ENCODE measurements around the gene GCN1.
A peak's percentile ranks its signal among the peaks of the same experiment; 100 is the strongest.
"Not testable (repeated sequence)": the region's sequence is repeated elsewhere in the genome, so short reads cannot be mapped to it uniquely, and the experiment has no call there.

The GCN1 gene, protein sequence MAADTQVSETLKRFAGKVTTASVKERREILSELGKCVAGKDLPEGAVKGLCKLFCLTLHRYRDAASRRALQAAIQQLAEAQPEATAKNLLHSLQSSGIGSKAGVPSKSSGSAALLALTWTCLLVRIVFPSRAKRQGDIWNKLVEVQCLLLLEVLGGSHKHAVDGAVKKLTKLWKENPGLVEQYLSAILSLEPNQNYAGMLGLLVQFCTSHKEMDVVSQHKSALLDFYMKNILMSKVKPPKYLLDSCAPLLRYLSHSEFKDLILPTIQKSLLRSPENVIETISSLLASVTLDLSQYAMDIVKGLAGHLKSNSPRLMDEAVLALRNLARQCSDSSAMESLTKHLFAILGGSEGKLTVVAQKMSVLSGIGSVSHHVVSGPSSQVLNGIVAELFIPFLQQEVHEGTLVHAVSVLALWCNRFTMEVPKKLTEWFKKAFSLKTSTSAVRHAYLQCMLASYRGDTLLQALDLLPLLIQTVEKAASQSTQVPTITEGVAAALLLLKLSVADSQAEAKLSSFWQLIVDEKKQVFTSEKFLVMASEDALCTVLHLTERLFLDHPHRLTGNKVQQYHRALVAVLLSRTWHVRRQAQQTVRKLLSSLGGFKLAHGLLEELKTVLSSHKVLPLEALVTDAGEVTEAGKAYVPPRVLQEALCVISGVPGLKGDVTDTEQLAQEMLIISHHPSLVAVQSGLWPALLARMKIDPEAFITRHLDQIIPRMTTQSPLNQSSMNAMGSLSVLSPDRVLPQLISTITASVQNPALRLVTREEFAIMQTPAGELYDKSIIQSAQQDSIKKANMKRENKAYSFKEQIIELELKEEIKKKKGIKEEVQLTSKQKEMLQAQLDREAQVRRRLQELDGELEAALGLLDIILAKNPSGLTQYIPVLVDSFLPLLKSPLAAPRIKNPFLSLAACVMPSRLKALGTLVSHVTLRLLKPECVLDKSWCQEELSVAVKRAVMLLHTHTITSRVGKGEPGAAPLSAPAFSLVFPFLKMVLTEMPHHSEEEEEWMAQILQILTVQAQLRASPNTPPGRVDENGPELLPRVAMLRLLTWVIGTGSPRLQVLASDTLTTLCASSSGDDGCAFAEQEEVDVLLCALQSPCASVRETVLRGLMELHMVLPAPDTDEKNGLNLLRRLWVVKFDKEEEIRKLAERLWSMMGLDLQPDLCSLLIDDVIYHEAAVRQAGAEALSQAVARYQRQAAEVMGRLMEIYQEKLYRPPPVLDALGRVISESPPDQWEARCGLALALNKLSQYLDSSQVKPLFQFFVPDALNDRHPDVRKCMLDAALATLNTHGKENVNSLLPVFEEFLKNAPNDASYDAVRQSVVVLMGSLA (N-terminal part only)

DNA sequence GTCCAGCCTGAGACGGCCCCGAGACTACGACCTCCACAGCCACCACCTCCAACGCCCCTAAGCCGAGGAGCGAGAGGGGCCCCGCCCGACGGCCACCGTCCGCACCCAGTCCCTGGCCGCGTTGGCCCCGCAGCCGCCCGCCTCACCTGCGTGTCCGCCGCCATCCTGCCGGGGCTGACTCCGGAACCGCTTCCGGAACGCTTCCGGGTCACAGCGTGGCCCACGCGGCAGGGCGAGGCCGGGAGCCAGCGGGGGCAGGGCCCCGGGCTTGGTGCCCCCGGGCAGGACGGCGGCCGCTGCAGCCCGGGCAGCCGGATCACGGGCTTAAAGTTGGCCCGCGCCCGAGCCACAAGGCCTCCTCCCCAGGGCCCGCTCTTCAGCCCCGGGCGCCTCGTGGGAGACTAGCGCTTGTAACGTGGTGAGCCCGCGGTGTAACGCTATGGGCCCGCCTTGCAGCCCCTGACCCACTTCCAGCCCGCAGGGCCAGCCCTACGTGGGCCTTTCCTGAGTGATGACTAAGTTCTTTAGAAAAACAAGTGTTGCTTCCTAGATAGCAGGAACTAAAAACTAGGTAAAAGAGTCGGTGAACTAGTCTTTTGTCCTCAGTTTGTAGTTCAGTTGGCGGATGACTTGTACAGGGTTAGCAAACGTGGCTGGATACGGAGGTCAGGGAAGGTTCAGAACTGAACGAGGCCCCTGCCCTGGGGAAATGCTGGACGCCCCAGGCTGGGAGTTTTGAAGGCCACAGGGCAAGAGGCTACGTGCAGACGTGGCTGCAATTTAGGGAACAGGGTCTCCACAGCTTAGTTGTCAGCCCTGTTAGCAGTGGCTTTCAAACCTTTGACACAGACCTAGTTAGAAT lies at the start of gene GCN1:
Gene GCN1, minus strand, starts transcription at position 182 of the 862 bp plus-strand sequence. Its CDS starts 18 bp downstream, at position 164.
- DNase-seq (ENCODE audit: low read depth): peak; percentile 84

DNA sequence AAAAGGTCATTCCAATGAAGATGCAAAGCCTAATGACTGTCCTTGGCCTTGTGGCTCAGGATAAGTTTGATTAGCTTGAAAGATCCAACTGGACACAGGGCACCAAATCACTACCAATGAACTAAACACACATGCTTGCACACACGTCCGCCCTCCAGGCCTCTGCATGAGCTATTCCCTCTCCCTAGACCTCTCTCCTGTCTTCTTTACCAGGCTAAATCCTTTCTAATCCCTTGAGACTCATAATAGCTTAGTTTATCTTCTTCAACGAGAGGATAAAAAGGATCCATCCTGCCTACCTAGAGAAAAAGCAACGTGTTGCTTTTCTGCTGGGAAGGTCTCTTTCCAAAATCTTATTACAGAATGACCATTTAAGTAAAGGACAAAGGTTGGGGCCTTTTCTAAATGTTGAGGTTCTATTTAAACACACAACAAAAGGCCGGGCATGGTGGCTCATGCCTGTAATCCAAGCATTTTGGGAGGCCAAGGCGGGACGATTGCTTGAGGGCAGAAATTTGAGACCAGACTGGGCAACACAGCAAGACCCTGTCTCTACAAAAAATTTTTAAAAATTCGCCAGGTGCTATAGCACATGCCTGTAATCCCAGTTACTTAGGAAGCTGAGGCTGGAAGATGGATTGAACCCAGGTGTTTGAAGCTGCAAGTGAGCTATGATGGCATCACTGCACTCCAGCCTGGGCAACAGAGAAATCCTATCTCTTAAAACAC lies 48.6 kb upstream of the GCN1 start:
- DNase-seq (ENCODE audit: low read depth): no peak

DNA sequence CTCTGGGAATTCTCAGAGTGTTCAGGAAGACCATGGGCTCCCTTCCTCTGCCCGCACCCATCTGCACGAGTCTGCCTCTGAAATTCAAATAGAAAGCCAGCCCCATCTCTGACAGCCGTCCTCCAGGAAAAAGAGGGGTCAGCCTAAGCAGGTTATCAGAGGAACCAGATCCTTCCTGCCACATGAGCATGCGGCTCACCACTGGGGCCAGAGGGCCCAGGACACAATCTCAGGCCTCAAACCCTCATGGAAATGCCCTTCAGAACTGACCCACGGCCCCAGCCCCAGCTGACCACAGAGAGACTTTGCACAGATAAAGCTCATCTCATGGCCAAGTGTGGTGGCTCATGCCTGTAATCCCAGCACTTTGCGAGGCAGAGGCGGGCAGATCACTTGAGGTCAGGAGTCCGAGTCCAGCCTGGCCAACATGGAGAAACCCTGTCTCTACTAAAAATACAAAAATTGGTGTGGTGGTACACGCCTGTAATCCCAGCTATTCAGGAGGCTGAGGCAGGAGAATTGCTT lies 47.8 kb upstream of the GCN1 start:
- no peak for DNase-seq (ENCODE audit: low read depth)

- DNase-seq (ENCODE audit: low read depth): no peak
These were observed 47.2 kb upstream of the GCN1 start for GRCh38 chr12:120241561-120242274.

DNA sequence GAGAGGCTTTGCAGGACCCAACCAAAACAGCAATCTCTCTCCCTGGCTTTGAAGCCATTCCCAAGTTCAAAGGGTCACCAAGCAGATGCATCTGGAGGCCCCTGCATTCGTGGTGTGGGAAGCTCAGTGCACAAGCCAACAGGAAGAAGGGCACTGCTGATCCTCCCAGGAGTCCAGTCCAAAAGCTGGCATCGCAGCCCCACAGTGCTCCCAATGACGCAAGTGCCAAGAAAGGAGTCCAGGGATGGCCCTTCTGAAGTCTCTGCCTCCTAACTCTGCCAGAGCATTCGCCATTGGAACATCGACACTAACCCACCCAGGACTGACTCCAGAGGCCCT lies 45.9 kb upstream of the GCN1 start:
- DNase-seq (ENCODE audit: low read depth): no peak

GRCh38 chr12:120239776-120240494 lies 45.4 kb upstream of the GCN1 start:
- DNase-seq (ENCODE audit: low read depth): no peak

DNA sequence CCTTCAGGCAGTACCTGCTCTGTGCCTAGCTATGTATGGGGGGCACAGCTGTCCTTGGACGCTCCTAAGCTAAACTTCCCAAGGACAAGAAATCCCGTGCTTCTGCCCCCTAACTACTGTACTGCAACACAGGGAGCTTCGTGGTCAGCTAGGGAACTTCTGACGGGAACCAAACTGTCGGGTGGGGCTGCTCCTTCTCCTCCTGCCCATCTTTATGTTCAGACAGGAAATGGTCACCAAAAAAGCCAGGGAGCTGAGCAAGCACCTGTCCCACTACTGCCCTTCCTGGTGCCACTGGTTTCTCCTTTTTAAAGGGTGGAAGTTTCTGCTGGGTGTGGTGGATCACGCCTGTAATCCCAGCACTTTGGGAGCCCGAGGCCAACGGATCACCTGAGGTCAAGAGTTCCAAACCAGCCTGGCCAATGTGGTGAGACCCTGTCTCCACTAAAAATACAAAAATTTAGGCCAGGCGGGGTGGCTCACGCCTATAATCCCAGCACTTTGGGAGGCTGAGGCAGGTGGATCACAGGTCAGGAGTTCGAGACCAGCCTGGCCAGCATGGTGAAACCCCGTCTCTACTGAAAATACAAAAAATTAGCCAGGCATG lies 44.4 kb upstream of the GCN1 start:
- DNase-seq (ENCODE audit: low read depth): no peak

- no peak for DNase-seq (ENCODE audit: low read depth)
These were observed 43.7 kb upstream of the GCN1 start for GRCh38 chr12:120238217-120238616.

- peak; percentile 93 for DNase-seq (ENCODE audit: low read depth)
These were observed 43.1 kb upstream of the GCN1 start for GRCh38 chr12:120237360-120238171.

DNA sequence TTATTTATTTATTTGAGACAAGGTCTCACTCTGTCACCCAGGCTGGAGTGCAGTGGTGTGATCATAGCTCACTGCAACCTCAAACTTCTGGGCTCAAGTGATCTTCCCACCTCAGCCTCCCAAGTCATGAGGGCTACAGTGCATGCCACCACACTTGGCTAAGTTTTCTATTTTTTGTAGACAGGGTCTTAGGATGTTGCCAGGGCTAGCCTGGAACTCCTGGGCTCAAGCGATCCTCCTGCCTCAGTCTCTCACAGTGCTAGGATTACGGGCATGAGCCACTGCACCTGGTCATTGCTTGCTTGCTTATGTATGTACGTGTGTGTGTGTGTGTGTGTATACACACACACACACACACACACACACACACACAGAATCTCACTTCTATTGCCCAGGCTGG lies 42.3 kb upstream of the GCN1 start:
- not testable (repeated sequence) for DNase-seq (ENCODE audit: low read depth)

- DNase-seq (ENCODE audit: low read depth): no peak
These were observed 41.1 kb upstream of the GCN1 start for GRCh38 chr12:120235369-120236323.

DNA sequence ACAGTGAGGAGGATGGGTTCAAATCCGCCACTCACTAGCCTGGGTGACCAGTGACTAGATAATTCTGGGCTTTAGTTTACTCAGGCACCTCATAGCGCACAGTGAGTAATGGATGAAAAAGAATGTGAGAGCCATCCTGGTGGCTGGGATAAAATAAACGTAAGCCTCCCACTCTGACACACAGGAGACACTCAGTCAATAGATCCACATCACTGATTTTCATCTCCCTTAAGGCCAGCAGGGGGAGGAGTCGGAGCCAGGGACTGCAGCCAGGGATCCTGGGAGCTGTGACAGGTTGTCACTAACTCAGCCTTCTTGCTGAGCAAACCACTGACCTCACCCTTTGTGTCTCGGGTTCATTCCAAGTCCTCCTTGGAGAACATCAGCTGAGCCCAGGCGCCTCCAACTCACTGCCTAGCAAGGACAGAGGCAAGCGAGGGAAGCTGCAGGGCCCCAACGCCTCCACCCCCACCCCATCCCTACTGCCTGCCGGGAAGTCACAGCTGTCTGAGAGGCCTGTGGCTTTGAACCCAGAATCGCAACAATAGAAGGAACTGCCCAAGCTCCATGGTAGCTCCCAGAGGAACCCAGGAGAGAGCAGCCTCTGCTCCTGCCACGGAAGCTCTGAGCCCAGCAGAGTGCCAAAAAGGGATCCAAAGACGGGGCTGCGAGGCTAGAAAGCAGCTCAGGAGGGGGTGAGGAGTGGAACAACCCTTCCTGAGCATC lies 40.3 kb upstream of the GCN1 start:
- peak; percentile 99 for DNase-seq (ENCODE audit: low read depth)

GRCh38 chr12:120231316-120232011 lies 36.9 kb upstream of the GCN1 start:
- peak; percentile 99 for DNase-seq (ENCODE audit: low read depth)

- no peak for DNase-seq (ENCODE audit: low read depth)
These were observed 36.4 kb upstream of the GCN1 start for GRCh38 chr12:120230974-120231315.

DNA sequence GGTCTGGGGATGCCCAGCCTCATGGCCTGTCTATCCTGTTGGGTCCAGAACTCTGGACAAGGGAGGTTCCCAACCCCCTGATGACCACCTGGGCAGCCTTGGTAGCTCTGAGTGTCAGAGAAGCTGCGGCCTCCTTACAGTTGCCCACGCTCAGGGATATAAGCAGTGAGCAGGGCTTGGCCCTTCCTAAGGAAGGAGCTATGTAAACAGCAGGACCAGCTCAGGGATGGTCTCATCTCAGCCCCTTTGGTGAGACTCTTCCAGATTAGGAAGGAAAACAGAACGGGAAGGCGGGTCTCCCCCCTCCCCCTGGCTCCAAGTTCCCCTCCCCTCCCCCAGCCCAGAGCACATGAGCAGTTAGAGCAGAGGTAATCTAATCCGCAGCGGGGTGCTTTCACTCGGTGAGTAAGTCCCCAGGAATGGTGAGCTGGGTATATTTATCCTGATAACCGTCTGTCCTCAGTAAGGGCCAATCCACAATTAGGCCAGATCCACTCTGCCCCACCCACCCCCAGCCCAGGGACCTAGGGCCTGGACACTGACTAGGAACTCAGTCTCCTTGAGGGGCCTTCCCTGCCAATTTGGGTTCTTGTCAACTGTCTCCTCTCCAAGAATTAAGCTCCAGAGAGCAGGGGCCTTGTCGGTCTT lies 35.9 kb upstream of the GCN1 start:
- peak; percentile 98 for DNase-seq (ENCODE audit: low read depth)
